Liver (tissue), 3 donors: ENCODE data around the gene NADSYN1.

ENCODE experiments used
- ATF3 ChIP-seq: IDR thresholded peaks from 2 replicates; pipeline ENCODE4 v1.6.1; 2016; ENCODE audit warnings: antibody characterized with exemption
- CTCF ChIP-seq: fragments of 150-350 bp; IDR thresholded peaks from 2 replicates; pipeline ENCODE4 v1.5.1; 2017; ENCODE audit warnings: improper control_type of control experiment, low read depth, low read length; ENCODE audit not compliant: missing input control
- EGR1 ChIP-seq, 2 donors: IDR thresholded peaks; 2 replicates each; pipeline ENCODE4 v1.6.1; 2016 to 2018; ENCODE audit warnings: antibody characterized with exemption in 2 of 2, low read depth in 2 of 2
- FOXA1 ChIP-seq: IDR thresholded peaks from 2 replicates; pipeline ENCODE4 v1.6.1; 2016; ENCODE audit warnings: antibody characterized with exemption
- GABPA ChIP-seq, 2 donors: IDR thresholded peaks in 1 of 2; conservative IDR thresholded peaks in 1 of 2; 2 replicates each; pipeline ENCODE4 v1.6.1; 2016; ENCODE audit warnings: antibody characterized with exemption in 2 of 2, mild to moderate bottlenecking in 1 of 2, moderate library complexity in 1 of 2
- HNF4G ChIP-seq: IDR thresholded peaks from 2 replicates; pipeline ENCODE4 v1.6.1; 2016; ENCODE audit warnings: antibody characterized with exemption
- NR2F2 ChIP-seq: IDR thresholded peaks from 2 replicates; pipeline ENCODE4 v1.6.1; 2016; ENCODE audit warnings: antibody characterized with exemption
- RAD21 ChIP-seq, 2 donors: IDR thresholded peaks; 2 replicates each; pipeline ENCODE4 v1.6.1; 2016; ENCODE audit warnings: antibody characterized with exemption in 2 of 2, mild to moderate bottlenecking in 2 of 2
- RXRA ChIP-seq, 2 donors: IDR thresholded peaks; 2 replicates each; pipeline ENCODE4 v1.6.1; 2017 to 2018; ENCODE audit warnings: antibody characterized with exemption in 2 of 2, mild to moderate bottlenecking in 1 of 2
- SP1 ChIP-seq: IDR thresholded peaks from 2 replicates; pipeline ENCODE4 v1.6.1; 2018; ENCODE audit warnings: antibody characterized with exemption, mild to moderate bottlenecking
- TAF1 ChIP-seq: conservative IDR thresholded peaks from 2 replicates; pipeline ENCODE4 v1.6.1; 2016; ENCODE audit warnings: antibody characterized with exemption, mild to moderate bottlenecking
- YY1 ChIP-seq: IDR thresholded peaks from 2 replicates; pipeline ENCODE4 v1.6.1; 2016; ENCODE audit warnings: antibody characterized with exemption, mild to moderate bottlenecking
- TF ChIP-seq, protein P1 (sequence below): IDR thresholded peaks from 2 replicates; pipeline ENCODE4 v1.6.1; 2016; ENCODE audit warnings: antibody characterized with exemption, mild to moderate bottlenecking
- TF ChIP-seq, protein P2 (sequence below): IDR thresholded peaks from 2 replicates; pipeline ENCODE4 v1.6.1; 2016; ENCODE audit warnings: antibody characterized with exemption
- donor health status: healthy.
- donor health status: healthy.

DNA sequence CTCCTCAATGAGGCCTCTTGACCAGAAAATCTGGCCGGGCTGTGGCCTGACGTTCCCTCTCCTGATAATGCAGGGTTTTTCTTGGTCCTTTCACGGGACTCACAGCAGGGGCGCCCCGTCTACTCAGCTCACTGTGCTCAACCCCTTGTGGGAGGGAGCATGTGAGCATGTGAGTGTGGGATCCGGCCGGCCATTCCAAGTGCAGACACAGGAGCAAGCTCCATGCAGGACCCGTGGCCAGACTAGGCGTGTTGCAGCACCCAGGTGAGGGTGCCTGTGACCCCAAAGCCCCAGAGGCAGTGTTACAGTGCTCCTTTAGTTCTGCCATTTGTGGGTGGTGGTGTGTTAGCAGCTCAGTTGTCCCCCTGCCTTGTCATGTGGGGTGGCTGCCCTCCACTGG, 22.8 kb upstream of the NADSYN1 start:
- TF ChIP-seq CTCF, result no peak
- no peak for TF ChIP-seq TAF1
- TF ChIP-seq HNF4G, result no peak
- TF ChIP-seq RAD21 (IDR thresholded peaks at IDR 0.05), result no peak
- no peak for TF ChIP-seq GABPA (IDR thresholded peaks at IDR 0.05 in 1 of 2, conservative IDR thresholded peaks at IDR 0.05 in 1 of 2)
- no peak for TF ChIP-seq FOXA1
- no peak for TF ChIP-seq NR2F2
- TF ChIP-seq ATF3, result no peak
- TF ChIP-seq, protein P1, sequence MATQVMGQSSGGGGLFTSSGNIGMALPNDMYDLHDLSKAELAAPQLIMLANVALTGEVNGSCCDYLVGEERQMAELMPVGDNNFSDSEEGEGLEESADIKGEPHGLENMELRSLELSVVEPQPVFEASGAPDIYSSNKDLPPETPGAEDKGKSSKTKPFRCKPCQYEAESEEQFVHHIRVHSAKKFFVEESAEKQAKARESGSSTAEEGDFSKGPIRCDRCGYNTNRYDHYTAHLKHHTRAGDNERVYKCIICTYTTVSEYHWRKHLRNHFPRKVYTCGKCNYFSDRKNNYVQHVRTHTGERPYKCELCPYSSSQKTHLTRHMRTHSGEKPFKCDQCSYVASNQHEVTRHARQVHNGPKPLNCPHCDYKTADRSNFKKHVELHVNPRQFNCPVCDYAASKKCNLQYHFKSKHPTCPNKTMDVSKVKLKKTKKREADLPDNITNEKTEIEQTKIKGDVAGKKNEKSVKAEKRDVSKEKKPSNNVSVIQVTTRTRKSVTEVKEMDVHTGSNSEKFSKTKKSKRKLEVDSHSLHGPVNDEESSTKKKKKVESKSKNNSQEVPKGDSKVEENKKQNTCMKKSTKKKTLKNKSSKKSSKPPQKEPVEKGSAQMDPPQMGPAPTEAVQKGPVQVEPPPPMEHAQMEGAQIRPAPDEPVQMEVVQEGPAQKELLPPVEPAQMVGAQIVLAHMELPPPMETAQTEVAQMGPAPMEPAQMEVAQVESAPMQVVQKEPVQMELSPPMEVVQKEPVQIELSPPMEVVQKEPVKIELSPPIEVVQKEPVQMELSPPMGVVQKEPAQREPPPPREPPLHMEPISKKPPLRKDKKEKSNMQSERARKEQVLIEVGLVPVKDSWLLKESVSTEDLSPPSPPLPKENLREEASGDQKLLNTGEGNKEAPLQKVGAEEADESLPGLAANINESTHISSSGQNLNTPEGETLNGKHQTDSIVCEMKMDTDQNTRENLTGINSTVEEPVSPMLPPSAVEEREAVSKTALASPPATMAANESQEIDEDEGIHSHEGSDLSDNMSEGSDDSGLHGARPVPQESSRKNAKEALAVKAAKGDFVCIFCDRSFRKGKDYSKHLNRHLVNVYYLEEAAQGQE, result no peak
- TF ChIP-seq, protein P2, sequence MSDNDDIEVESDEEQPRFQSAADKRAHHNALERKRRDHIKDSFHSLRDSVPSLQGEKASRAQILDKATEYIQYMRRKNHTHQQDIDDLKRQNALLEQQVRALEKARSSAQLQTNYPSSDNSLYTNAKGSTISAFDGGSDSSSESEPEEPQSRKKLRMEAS, result no peak
- no peak for TF ChIP-seq RXRA (IDR thresholded peaks at IDR 0.05)
- no peak for TF ChIP-seq EGR1 (IDR thresholded peaks at IDR 0.05; ENCODE audit: low read depth in 2 of 2)
- no peak for TF ChIP-seq YY1
- TF ChIP-seq SP1, result no peak
